B cell (primary cell): ENCODE data around the gene GUCA1A. TPM values are rescaled to one million over a fixed set of nuclear protein-coding genes. Genes with fewer than 3 reads are reported as not detected.

Experiments used
- ATAC-seq: fragments of 200-7000 bp; cut with Tn5 transposase; one replicate; pipeline ENCODE4 v1.10.0; 2021; ENCODE audit warnings: low read depth, mild to moderate bottlenecking, moderate number of reproducible peaks, moderate library complexity
- CTCF ChIA-PET: fragments of 350-600 bp; sonication (Branson Sonifier 250); formaldehyde crosslinking; loops from one replicate; lab custom pipeline; 2021; ENCODE audit warnings: antibody characterized with exemption, inconsistent platforms; lab: Charles Lee
- POLR2A ChIA-PET: fragments of 350-600 bp; sonication (Branson Sonifier 250); formaldehyde crosslinking; loops from one replicate; lab custom pipeline; 2021; ENCODE audit warnings: antibody characterized with exemption; lab: Charles Lee
- DNase-seq: peaks from one replicate; pipeline ENCODE4 v3.0.0; 2013
- H2AFZ ChIP-seq: 2 replicates; pipeline ENCODE4 v1.6.1; 2012; ENCODE audit warnings: mild to moderate bottlenecking, low read depth, low read length; ENCODE audit not compliant: insufficient read depth, poor library complexity, severe bottlenecking
- H3K27ac ChIP-seq, 2 donors: 1 replicate in 1 of 2; 2 replicates in 1 of 2; pipeline ENCODE4 v1.5.1; 2012 to 2013; ENCODE audit warnings: low read length in 2 of 2, mild to moderate bottlenecking in 2 of 2, moderate library complexity in 1 of 2
- H3K27me3 ChIP-seq, 4 experiments: fragments of 200-600 bp in 1 of 4; sonication (generic) in 1 of 4; replicated peaks in 1 of 4; 1 replicate in 2 of 4; 2 replicates in 2 of 4; pipeline versions ENCODE4 v1.6.1 to v1.7.0; 2013 to 2016; ENCODE audit warnings: low read length in 3 of 4, mild to moderate bottlenecking in 2 of 4, mixed read lengths in 1 of 4, moderate library complexity in 1 of 4; ENCODE audit not compliant: insufficient read depth in 4 of 4, control insufficient read depth in 3 of 4; ENCODE audit errors: control extremely low read depth in 1 of 4
- H3K36me3 ChIP-seq, 2 experiments: replicated peaks in 1 of 2; 1 replicate in 1 of 2; 2 replicates in 1 of 2; pipeline versions ENCODE4 v1.6.1 to v1.7.1; 2013; ENCODE audit warnings: low read length in 1 of 2; ENCODE audit not compliant: insufficient read depth in 2 of 2, control insufficient read depth in 1 of 2; ENCODE audit errors: control extremely low read depth in 1 of 2, extremely low read depth in 1 of 2
- H3K4me1 ChIP-seq, 2 donors: fragments of 200-600 bp in 1 of 2; sonication (generic) in 1 of 2; 1 replicate in 1 of 2; 2 replicates in 1 of 2; pipeline versions ENCODE4 v1.5.1 to v1.6.1; 2013 to 2017; ENCODE audit warnings: low read length in 2 of 2; ENCODE audit not compliant: control insufficient read depth in 2 of 2, insufficient read depth in 2 of 2
- H3K4me2 ChIP-seq: replicated peaks from 2 replicates; pipeline ENCODE3; 2012; ENCODE audit warnings: mild to moderate bottlenecking, low read depth, low read length; ENCODE audit not compliant: poor library complexity, severe bottlenecking
- H3K4me3 ChIP-seq, 5 experiments: fragments of 200-600 bp in 1 of 5; sonication (generic) in 1 of 5; 1 replicate in 3 of 5; 2 replicates in 2 of 5; pipeline versions ENCODE4 v1.5.1 to v1.7.0; 2011 to 2016; ENCODE audit warnings: low read length in 4 of 5, mild to moderate bottlenecking in 4 of 5, low read depth in 2 of 5, control low read depth in 1 of 5, moderate library complexity in 1 of 5; ENCODE audit not compliant: insufficient read depth in 1 of 5; ENCODE audit errors: control extremely low read depth in 1 of 5, extremely low read depth in 1 of 5
- H3K79me2 ChIP-seq: fragments of 200-600 bp; sonication (generic); one replicate; pipeline ENCODE4 v1.6.0; 2016; ENCODE audit warnings: low read length; ENCODE audit not compliant: control insufficient read depth, insufficient read depth
- H3K9ac ChIP-seq: fragments of 200-600 bp; sonication (generic); 2 replicates; pipeline ENCODE4 v1.6.1; 2017; ENCODE audit warnings: mild to moderate bottlenecking, low read length, moderate library complexity
- H3K9me3 ChIP-seq, 3 donors: one replicate each; pipeline versions ENCODE4 v1.6.1 to v1.7.1; 2013; ENCODE audit warnings: low read length in 2 of 3; ENCODE audit not compliant: control insufficient read depth in 2 of 3, insufficient read depth in 1 of 3; ENCODE audit errors: control extremely low read depth in 1 of 3
- H4K20me1 ChIP-seq: 2 replicates; pipeline ENCODE4 v1.6.0; 2012; ENCODE audit warnings: mild to moderate bottlenecking, low read length; ENCODE audit not compliant: insufficient read depth, control insufficient read depth, poor library complexity, severe bottlenecking
- H3K27ac Mint-ChIP-seq: one replicate; pipeline ENCODE4 v1.8.0; 2021; ENCODE audit warnings: mixed read lengths
- H3K27me3 Mint-ChIP-seq: one replicate; pipeline ENCODE4 v1.8.0; 2021; ENCODE audit warnings: mixed read lengths
- H3K4me1 Mint-ChIP-seq: one replicate; pipeline ENCODE4 v1.8.0; 2021; ENCODE audit warnings: mixed read lengths
- H3K4me3 Mint-ChIP-seq: one replicate; pipeline ENCODE4 v1.8.0; 2021; ENCODE audit warnings: mixed read lengths
- H3K9me3 Mint-ChIP-seq: one replicate; pipeline ENCODE4 v1.8.0; 2022; ENCODE audit warnings: mixed read lengths; ENCODE audit not compliant: insufficient read depth
- EZH2 ChIP-seq: IDR thresholded peaks from 2 replicates; pipeline ENCODE4 v1.6.1; 2012; ENCODE audit warnings: borderline replicate concordance, low read depth, mild to moderate bottlenecking, moderate library complexity, low read length; ENCODE audit not compliant: insufficient read depth, poor library complexity, severe bottlenecking
- WGBS: methylation state at CpG from one replicate; pipeline ENCODE4 v1.1.5; 2013; ENCODE audit warnings: missing lambda C conversion rate; ENCODE audit not compliant: insufficient coverage; 5-methylcytosine and 5-hydroxymethylcytosine counted together
- intact Hi-C: fragments of 100-400 bp; cut with micrococcal nuclease; formaldehyde crosslinking; loops from one replicate; pipeline ENCODE4 v1.10.0; 2022
- polyA plus RNA-seq: library from polyadenylated mRNA; depleted of rRNA; stranded (reverse); fragments of >200 nt; gene quantifications from 2 replicates; pipeline ENCODE4 v1.2.3, GENCODE V29; 2012
- total RNA-seq, 2 donors: library from RNA; stranded (reverse); fragments of 120-200 nt in 1 of 2; gene quantifications; 1 replicate in 1 of 2; 2 replicates in 1 of 2; pipeline versions ENCODE4 v1.2.3 to v1.2.4, GENCODE V29; 2013 to 2022
- TF ChIP-seq, protein P1 (sequence below): fragments of 200-600 bp; IDR thresholded peaks from one replicate; pipeline ENCODE4 v1.8.0; 2022; ENCODE audit warnings: antibody characterized with exemption, mild to moderate bottlenecking

Gene GUCA1A
- total and polyA plus RNA-seq, 2 donors (not counting 1 experiment from before 2014, with no cell fraction given) = not detected

DNA sequence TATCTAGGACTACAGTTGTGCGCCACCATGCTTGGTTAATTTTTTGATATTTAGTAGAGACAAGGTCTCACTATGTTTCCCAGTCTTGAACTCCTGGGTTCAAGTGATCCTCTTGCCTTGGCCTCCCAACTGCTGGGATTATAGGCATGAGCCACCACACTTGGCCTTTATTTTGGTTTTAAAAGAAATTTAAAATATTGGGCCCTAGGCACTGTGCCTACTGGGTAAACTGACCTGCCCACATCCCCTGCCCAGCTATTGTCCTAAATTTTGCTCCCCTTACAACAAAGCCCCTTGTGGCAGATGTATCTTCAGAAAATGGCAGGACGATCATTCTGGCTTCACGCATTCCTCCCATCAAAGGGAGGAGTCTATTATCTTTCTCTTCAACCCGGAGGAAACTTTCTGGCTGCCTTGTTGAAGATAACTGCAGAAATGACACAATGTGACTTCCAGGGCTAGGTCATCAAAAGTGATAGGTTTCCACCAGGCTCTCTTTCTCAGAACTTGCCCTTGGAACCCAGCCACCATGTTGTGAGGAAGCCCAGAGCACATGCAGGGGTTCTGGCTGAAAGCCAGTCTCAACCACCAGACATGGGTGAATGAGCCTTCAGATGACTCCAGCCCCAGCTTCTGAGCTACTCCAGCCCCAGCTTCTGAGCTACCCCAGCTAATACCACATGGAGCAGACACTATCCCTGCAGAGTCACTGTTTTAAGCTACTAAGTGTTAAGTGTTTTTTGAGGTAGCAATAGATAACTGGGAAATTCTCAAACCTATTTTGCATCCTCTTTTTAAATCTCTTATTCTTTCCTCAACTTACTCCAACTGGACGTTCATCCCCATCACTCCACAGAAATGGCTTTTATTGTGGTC lies 26.2 kb downstream of the GUCA1A start:
- Histone ChIP-seq H2AFZ (no peak overlapping the region), H3K79me2 (no peaks in the 10 kb centered on the region), H3K27ac (no peak overlapping the region), H3K9me3 (no peaks in the 10 kb centered on the region), H3K36me3 (peaks cover 0 to 15% of the 10 kb centered on the region in 2 experiments), H3K4me2 (no peak overlapping the region), H3K4me3 (no peak overlapping the region), H3K9ac (no peak overlapping the region), H3K4me1 (no peaks in the 10 kb centered on the region), H4K20me1 (no peaks in the 10 kb centered on the region), H3K27me3 (no peaks in the 10 kb centered on the region)
- Mint-ChIP-seq H3K4me1 (peaks cover 4% of the 10 kb centered on the region), H3K27me3 (no peaks in the 10 kb centered on the region), H3K9me3 (no peaks in the 10 kb centered on the region), H3K27ac (no peak overlapping the region), H3K4me3 (no peak overlapping the region)
- intact Hi-C loops = no loop called here
- no peak for ATAC-seq
- CTCF ChIA-PET = interaction anchor here (0.7 kb wide), 1 partner anchor 374 kb away, joined by 3 read pairs; no protein-coding TSS in a partner anchor
- DNase-seq = no peak
- no peak for TF ChIP-seq EZH2
- TF ChIP-seq, protein P1, sequence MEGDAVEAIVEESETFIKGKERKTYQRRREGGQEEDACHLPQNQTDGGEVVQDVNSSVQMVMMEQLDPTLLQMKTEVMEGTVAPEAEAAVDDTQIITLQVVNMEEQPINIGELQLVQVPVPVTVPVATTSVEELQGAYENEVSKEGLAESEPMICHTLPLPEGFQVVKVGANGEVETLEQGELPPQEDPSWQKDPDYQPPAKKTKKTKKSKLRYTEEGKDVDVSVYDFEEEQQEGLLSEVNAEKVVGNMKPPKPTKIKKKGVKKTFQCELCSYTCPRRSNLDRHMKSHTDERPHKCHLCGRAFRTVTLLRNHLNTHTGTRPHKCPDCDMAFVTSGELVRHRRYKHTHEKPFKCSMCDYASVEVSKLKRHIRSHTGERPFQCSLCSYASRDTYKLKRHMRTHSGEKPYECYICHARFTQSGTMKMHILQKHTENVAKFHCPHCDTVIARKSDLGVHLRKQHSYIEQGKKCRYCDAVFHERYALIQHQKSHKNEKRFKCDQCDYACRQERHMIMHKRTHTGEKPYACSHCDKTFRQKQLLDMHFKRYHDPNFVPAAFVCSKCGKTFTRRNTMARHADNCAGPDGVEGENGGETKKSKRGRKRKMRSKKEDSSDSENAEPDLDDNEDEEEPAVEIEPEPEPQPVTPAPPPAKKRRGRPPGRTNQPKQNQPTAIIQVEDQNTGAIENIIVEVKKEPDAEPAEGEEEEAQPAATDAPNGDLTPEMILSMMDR = no peak
- POLR2A ChIA-PET = no interaction called here
- 100% methylated on average over 4 of the region's 5 CpGs for WGBS

DNA sequence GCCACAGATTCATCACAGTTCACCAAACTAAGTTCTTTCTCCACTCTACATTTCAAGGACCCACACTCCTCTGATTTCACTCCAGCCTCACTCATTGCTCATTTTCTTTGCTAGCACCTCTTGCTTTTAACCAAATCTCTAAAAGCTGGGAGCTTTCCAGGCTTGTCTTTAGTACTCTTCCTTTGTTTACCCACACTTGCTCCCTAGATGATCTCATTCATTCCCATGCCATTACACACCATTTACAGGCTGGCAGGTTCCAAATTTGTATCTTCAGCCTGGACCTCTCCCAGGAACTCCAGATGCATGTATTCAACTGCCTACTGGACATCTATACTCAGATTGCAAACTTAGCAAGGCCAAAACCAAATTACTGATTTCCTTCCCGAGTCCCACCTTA lies 26.9 kb downstream of the GUCA1A start:
- Histone ChIP-seq H3K27me3 (no peaks in the 10 kb centered on the region), H3K79me2 (no peaks in the 10 kb centered on the region), H3K4me3 (no peak overlapping the region), H3K4me2 (no peak overlapping the region), H3K27ac (no peak overlapping the region), H3K36me3 (peaks cover 4 to 20% of the 10 kb centered on the region in 2 experiments), H3K9ac (no peak overlapping the region), H3K4me1 (no peaks in the 10 kb centered on the region), H3K9me3 (no peaks in the 10 kb centered on the region), H4K20me1 (no peaks in the 10 kb centered on the region), H2AFZ (no peak overlapping the region)
- Mint-ChIP-seq H3K4me1 (peaks cover 4% of the 10 kb centered on the region), H3K27ac (no peak overlapping the region), H3K9me3 (no peaks in the 10 kb centered on the region), H3K4me3 (no peak overlapping the region), H3K27me3 (no peaks in the 10 kb centered on the region)
- POLR2A ChIA-PET = no interaction called here
- 100% methylated on average over 1 of the region's 1 CpG for WGBS
- CTCF ChIA-PET = interaction anchor here (0.7 kb wide), 2 partner anchors 337 to 375 kb away, joined by 3 to 5 read pairs; no protein-coding TSS in a partner anchor
- DNase-seq (no peak), ATAC-seq (no peak)
- no peak for TF ChIP-seq EZH2
- TF ChIP-seq, protein P1 = no peak
- intact Hi-C loops = no loop called here
